Endothelial cell of umbilical vein (primary cell): ENCODE results near the gene UQCC2.

Experiments
- CTCF ChIP-seq, 2 donors: IDR thresholded peaks; 1 replicate in 1 of 2; 2 replicates in 1 of 2; pipeline ENCODE4 v1.5.1; 2011; ENCODE audit warnings: low read length in 2 of 2, mild to moderate bottlenecking in 2 of 2, moderate library complexity in 2 of 2, control low read depth in 1 of 2, inconsistent platforms in 1 of 2, low read depth in 1 of 2; ENCODE audit not compliant: insufficient read depth in 1 of 2; ENCODE audit errors: extremely low read depth in 1 of 2
- EZH2 ChIP-seq: IDR thresholded peaks from 2 replicates; pipeline ENCODE4 v1.6.1; 2012; ENCODE audit warnings: borderline replicate concordance, low read depth, mild to moderate bottlenecking, moderate library complexity, low read length, inconsistent platforms; ENCODE audit not compliant: severe bottlenecking
- JUN ChIP-seq: IDR thresholded peaks from 2 replicates; pipeline ENCODE4 v1.6.1; 2011; ENCODE audit warnings: borderline replicate concordance, low read depth; ENCODE audit not compliant: insufficient read length, insufficient read depth
- POLR2A ChIP-seq: IDR thresholded peaks from 2 replicates; pipeline ENCODE4 v1.6.1; 2012; ENCODE audit warnings: low read depth, mild to moderate bottlenecking, control low read depth, low read length
- POLR2AphosphoS5 ChIP-seq: IDR thresholded peaks from 2 replicates; pipeline ENCODE4 v1.6.1; 2012; ENCODE audit warnings: low read depth, mild to moderate bottlenecking, control low read depth, low read length, moderate library complexity; ENCODE audit not compliant: insufficient read depth

GRCh38 chr6:33670086-33670660 is 41.3 kb downstream of the UQCC2 start:
- TF ChIP-seq JUN: no peak
- no peak for TF ChIP-seq CTCF (IDR thresholded peaks at IDR 0.05; ENCODE audit: extremely low read depth in 1 of 2, insufficient read depth in 1 of 2, low read depth in 1 of 2, low read length in 2 of 2)
- TF ChIP-seq POLR2A: no peak
- TF ChIP-seq EZH2: no peak
- no peak for TF ChIP-seq POLR2AphosphoS5
